HEK293T (cell line): ENCODE measurements around the gene MT1M.

Experiments used
- CTCF ChIA-PET: fragments of 350-600 bp; formaldehyde crosslinking; extraction: SDS; loops from one replicate; lab custom pipeline; 2021; ENCODE audit warnings: antibody characterized with exemption, inconsistent platforms; lab: Yijun Ruan, JAX
- POLR2A ChIA-PET: fragments of 350-600 bp; formaldehyde crosslinking; extraction: SDS; loops from one replicate; lab custom pipeline; 2020; ENCODE audit warnings: antibody characterized with exemption, inconsistent platforms; lab: Yijun Ruan, JAX
- DNase-seq: peaks from one replicate; pipeline ENCODE4 v3.0.0; 2012; ENCODE audit warnings: mixed read lengths; ENCODE audit errors: extremely low spot score
- ARNT ChIP-seq: fragments of 450-650 bp; IDR thresholded peaks from 2 replicates; pipeline ENCODE4 v1.6.1; 2017; ENCODE audit warnings: mild to moderate bottlenecking
- BHLHE40 ChIP-seq: fragments of 450-650 bp; IDR thresholded peaks from 2 replicates; pipeline ENCODE4 v1.6.1; 2016; ENCODE audit warnings: mild to moderate bottlenecking, moderate library complexity, borderline replicate concordance
- CTBP1 ChIP-seq: fragments of 450-650 bp; IDR thresholded peaks from 2 replicates; pipeline ENCODE4 v1.6.1; 2016; ENCODE audit warnings: borderline replicate concordance
- ELF4 ChIP-seq: fragments of 450-650 bp; IDR thresholded peaks from 2 replicates; pipeline ENCODE4 v1.6.1; 2017; ENCODE audit warnings: antibody characterized with exemption
- FOXA1 ChIP-seq: fragments of 450-650 bp; IDR thresholded peaks from 2 replicates; pipeline ENCODE4 v1.6.1; 2016; ENCODE audit warnings: mild to moderate bottlenecking
- FOXK2 ChIP-seq: fragments of 450-650 bp; IDR thresholded peaks from 2 replicates; pipeline ENCODE4 v1.6.1; 2016; ENCODE audit warnings: mild to moderate bottlenecking
- FOXM1 ChIP-seq: fragments of 450-650 bp; IDR thresholded peaks from 2 replicates; pipeline ENCODE4 v1.6.1; 2017; ENCODE audit warnings: mild to moderate bottlenecking, borderline replicate concordance
- HDGF ChIP-seq: fragments of 450-650 bp; IDR thresholded peaks from 2 replicates; pipeline ENCODE4 v1.6.1; 2017; ENCODE audit warnings: antibody characterized with exemption, borderline replicate concordance
- L3MBTL2 ChIP-seq: fragments of 450-650 bp; conservative IDR thresholded peaks from 2 replicates; pipeline ENCODE4 v1.6.1; 2016; ENCODE audit warnings: mild to moderate bottlenecking
- LEF1 ChIP-seq: fragments of 450-650 bp; IDR thresholded peaks from 2 replicates; pipeline ENCODE4 v1.6.1; 2017; ENCODE audit warnings: mild to moderate bottlenecking, borderline replicate concordance
- NFRKB ChIP-seq: fragments of 450-650 bp; IDR thresholded peaks from 2 replicates; pipeline ENCODE4 v1.6.1; 2016; ENCODE audit warnings: mild to moderate bottlenecking, moderate library complexity
- PKNOX1 ChIP-seq: fragments of 450-650 bp; IDR thresholded peaks from 2 replicates; pipeline ENCODE4 v1.6.1; 2016
- SP1 ChIP-seq: fragments of 450-650 bp; IDR thresholded peaks from 2 replicates; pipeline ENCODE4 v1.6.1; 2017
- SUZ12 ChIP-seq: fragments of 450-650 bp; IDR thresholded peaks from 2 replicates; pipeline ENCODE4 v1.6.1; 2016; ENCODE audit warnings: mild to moderate bottlenecking
- TARDBP ChIP-seq: fragments of 450-650 bp; IDR thresholded peaks from 2 replicates; pipeline ENCODE4 v1.6.1; 2016
- ZNF384 ChIP-seq: fragments of 450-650 bp; IDR thresholded peaks from 2 replicates; pipeline ENCODE4 v1.6.1; 2016

MT1M gene

GRCh38 chr16:56603589-56603988, 28.9 kb upstream of the MT1M start:
- peak; percentile 76 for TF ChIP-seq PKNOX1
- no peak for TF ChIP-seq SP1
- DNase-seq, result peak; percentile 47
- CTCF ChIA-PET, result interaction anchor here (0.8 to 1.1 kb wide), 3 partner anchors 9 to 98 kb away, joined by 3 to 9 read pairs (median 4); no protein-coding TSS in a partner anchor
- POLR2A ChIA-PET, result interaction anchor here (1.2 kb wide), 1 partner anchor 98 kb away, joined by 5 read pairs; no protein-coding TSS in a partner anchor

DNA sequence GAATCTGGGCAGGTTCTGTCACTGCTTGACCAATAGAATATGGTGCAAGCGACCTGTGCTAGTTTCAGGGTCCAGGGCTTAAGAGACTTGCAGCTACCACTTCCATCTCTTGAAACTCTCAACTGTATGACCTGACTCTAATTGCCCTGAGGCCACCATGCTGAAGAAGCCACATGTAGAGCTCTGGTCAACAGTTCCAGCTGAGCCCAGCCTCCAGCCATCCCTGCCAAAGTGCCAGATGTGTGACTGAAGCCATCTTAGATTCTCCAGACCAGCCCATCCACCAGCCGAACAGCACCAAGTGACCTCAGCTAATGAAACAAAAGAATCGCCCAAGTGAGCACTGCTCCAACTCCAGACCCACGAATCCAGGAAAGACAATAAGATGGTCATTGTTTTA, 27.5 kb upstream of the MT1M start:
- ChIA-PET CTCF (interaction anchor here (0.6 to 0.9 kb wide), 2 partner anchors 25 to 248 kb away, joined by 3 read pairs; no protein-coding TSS in a partner anchor), POLR2A (interaction anchor here (1.2 kb wide), 1 partner anchor 96 kb away, joined by 3 read pairs; no protein-coding TSS in a partner anchor)
- DNase-seq, result no peak
- TF ChIP-seq LEF1 (no peak), FOXA1 (no peak)

GRCh38 chr16:56605475-56605874, 27.0 kb upstream of the MT1M start:
- POLR2A ChIA-PET, result no interaction called here
- CTCF ChIA-PET, result no interaction called here
- no peak for TF ChIP-seq LEF1
- TF ChIP-seq FOXM1, result no peak
- no peak for TF ChIP-seq FOXK2
- no peak for TF ChIP-seq ARNT
- no peak for TF ChIP-seq ZNF384
- no peak for TF ChIP-seq FOXA1
- TF ChIP-seq SUZ12, result no peak
- DNase-seq, result no peak

DNA sequence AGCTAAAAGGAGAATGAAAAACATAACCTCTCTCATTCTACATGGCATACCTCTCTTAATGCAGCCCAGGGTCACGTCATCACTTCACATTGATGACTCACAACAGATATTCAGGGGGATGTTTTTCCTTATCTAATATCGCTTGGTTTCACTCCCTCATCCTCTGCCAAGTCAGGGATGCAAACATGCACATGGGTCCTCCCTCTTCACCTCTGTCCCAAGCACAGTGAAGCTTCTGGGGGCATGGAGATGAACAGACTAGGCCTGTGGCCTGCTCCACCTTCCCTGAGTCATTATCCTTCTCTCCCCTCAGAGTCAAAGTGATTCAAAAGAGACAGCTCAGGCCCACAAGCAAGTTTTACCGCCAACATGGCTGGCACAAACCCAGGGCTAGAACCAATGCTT, 26.4 kb upstream of the MT1M start:
- ChIA-PET CTCF (interaction anchor here (0.6 to 1.1 kb wide), 2 partner anchors 14 to 20 kb away, joined by 3 to 4 read pairs; partner anchors contain the start of gene MT1E), POLR2A (no interaction called here)
- no peak for DNase-seq
- no peak for TF ChIP-seq ARNT
- no peak for TF ChIP-seq PKNOX1
- no peak for TF ChIP-seq SUZ12

GRCh38 chr16:56606476-56607108, 25.9 kb upstream of the MT1M start:
- TF ChIP-seq L3MBTL2 (no peak), HDGF (no peak), TARDBP (no peak), LEF1 (no peak), FOXA1 (no peak), FOXM1 (no peak), NFRKB (no peak), ARNT (no peak), SUZ12 (no peak), ZNF384 (no peak), FOXK2 (no peak), ELF4 (no peak), BHLHE40 (no peak), PKNOX1 (no peak), SP1 (no peak), CTBP1 (no peak)
- no peak for DNase-seq
- CTCF ChIA-PET, result interaction anchor here (0.6 to 1.1 kb wide), 2 partner anchors 15 to 19 kb away, joined by 3 to 4 read pairs; partner anchors contain the start of gene MT1E
- POLR2A ChIA-PET, result no interaction called here

DNA sequence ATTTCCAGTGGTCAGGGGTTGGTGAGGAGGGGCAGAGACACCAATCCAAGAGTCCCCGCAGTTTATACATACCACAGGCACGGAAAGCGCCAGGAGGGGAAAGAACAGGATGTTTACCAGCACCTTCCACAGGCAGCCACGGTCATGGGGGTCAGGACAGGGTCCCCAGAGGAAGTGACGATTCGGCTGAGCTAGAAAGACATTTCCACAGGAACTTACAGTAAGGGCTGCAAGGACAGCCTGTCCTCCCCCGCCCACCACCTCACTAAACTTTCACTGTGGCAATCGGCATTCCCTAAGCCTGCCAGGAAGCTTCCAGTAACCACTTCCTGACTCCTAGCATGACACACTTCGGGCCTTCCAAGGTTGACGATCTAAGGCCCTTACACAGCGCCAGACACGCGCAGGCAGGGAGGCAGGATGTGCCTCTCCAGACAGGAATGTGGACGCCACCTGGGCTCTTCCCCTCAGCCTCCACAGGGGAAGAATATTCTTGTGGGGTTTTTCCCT, 25.3 kb upstream of the MT1M start:
- ChIA-PET CTCF (interaction anchor here (1.1 kb wide), 1 partner anchor 15 kb away, joined by 4 read pairs; no protein-coding TSS in a partner anchor), POLR2A (no interaction called here)
- TF ChIP-seq BHLHE40 (no peak), SUZ12 (no peak), ZNF384 (no peak), LEF1 (no peak), SP1 (no peak), L3MBTL2 (no peak), NFRKB (no peak), ELF4 (no peak), HDGF (no peak), CTBP1 (no peak), FOXM1 (no peak), FOXK2 (no peak), FOXA1 (no peak), TARDBP (no peak)
- no peak for DNase-seq

DNA sequence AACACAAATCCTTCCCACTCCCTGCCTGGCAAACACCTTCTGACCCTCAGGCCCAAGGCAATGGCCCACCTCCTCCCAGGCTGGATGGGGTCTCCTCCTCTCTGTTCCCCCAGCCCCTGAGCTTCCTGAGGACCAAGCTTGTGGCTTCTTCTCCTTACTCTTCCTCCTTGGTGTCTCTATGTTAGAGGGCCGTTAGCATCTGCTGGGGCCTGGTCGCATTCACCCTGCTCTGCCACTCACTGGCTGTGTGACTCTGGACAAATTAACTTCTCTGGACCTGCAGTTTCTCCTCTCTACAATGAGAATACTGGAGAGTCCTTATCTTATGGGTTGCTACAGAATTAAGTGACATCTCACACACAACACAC, 24.8 kb upstream of the MT1M start:
- no peak for TF ChIP-seq HDGF
- no peak for TF ChIP-seq L3MBTL2
- no peak for TF ChIP-seq ELF4
- no peak for TF ChIP-seq FOXK2
- no peak for TF ChIP-seq NFRKB
- no peak for TF ChIP-seq FOXM1
- no peak for TF ChIP-seq SUZ12
- no peak for TF ChIP-seq LEF1
- TF ChIP-seq CTBP1, result no peak
- TF ChIP-seq ZNF384, result no peak
- TF ChIP-seq BHLHE40, result no peak
- no peak for TF ChIP-seq ARNT
- ChIA-PET POLR2A (no interaction called here), CTCF (no interaction called here)
- no peak for DNase-seq
